ENCODE results near the gene SLC30A2.

Gene SLC30A2

DNA sequence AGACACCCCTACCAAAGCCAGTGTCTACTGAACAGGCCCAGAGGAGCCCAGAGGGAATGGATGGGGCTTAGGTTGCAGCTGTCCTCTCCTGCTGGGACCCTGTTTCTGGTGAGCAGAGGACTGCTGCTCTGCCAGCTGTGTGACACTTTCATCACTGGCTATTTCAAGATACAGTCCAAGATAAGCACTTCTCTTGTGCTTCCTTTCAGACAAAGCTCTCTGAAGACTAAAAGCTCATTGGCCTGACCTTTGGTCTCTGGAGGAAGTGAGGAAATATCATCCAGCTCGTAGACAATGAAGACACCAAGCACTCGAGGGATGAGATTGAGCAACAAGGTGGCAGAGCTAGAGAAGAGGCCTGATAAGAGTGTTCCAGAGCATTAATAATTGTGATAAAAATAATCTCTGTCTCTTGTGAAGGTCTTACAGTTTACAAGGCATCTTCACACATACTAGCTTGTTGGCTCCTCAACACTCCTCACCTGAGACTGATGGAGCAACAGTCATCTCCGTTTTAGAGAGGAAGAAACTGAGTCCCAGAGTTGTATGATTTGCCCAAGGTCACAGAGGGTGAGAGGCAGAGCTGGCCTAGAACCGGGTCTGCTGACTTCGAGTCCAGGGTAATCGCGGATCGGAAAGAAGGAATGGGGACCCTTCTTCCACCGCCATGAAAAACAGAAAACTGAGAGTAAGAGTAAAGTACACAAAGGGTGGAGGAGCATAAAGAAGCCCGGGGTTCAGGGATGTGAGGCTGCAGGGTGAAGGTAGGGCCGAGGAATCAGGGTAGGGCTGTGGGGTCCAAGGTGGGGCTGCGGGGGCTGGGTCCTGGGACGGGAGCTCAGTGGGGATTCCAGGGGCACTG, 48.7 kb downstream of the SLC30A2 start:
- H3K4me3 ChIP-seq (replicated peaks in 1 of 2; ENCODE audit: low read depth in 2 of 2, low read length in 2 of 2) = peak overlapping the region; percentile 57 to 70
- TF ChIP-seq, protein P1, sequence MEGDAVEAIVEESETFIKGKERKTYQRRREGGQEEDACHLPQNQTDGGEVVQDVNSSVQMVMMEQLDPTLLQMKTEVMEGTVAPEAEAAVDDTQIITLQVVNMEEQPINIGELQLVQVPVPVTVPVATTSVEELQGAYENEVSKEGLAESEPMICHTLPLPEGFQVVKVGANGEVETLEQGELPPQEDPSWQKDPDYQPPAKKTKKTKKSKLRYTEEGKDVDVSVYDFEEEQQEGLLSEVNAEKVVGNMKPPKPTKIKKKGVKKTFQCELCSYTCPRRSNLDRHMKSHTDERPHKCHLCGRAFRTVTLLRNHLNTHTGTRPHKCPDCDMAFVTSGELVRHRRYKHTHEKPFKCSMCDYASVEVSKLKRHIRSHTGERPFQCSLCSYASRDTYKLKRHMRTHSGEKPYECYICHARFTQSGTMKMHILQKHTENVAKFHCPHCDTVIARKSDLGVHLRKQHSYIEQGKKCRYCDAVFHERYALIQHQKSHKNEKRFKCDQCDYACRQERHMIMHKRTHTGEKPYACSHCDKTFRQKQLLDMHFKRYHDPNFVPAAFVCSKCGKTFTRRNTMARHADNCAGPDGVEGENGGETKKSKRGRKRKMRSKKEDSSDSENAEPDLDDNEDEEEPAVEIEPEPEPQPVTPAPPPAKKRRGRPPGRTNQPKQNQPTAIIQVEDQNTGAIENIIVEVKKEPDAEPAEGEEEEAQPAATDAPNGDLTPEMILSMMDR (IDR thresholded peaks at IDR 0.05; ENCODE audit: low read depth, low read length) = no peak
- peak; percentile 76 to 85 for DNase-seq (ENCODE audit: low read depth in 2 of 2)

DNA sequence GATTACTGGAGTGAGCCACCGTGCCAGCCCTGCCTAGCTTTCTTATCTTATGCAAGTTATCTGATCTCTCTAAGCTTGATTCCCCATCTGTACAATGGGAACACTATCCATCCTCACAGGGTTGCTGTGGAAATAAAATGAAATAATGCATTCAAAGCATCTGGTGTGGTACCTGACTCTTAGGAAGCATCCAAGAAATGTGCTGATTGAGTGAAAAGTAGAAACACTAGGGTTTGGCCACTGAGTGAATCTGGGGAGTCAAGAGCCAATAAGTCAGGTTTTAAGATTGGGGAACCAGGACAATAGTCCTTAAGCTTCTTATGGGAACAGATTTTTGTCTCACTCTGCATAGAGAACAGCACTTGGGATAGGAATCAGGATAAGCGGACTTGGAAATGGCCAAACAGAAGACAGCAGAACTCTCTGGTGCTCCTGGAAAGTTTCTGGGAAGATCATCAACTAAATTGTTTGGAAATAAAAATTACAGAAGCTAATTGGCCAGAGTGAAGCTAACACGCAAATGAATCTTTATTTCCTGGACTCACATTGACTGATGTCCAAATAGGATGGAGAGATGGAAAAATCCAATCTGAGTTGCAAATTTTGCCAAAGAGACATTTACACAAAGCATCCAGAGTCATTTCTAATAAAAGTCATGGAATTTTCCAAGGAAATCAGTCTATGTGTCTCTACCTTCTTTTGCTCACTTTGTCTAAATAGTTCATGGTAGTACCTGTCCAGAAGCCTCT, 51.3 kb downstream of the SLC30A2 start:
- TF ChIP-seq, protein P1 (IDR thresholded peaks at IDR 0.05; ENCODE audit: low read depth, low read length) = no peak
- no peak for DNase-seq (ENCODE audit: low read depth in 2 of 2)
- no peak overlapping the region for H3K4me3 ChIP-seq (replicated peaks in 1 of 2; ENCODE audit: low read depth in 2 of 2, low read length in 2 of 2)

DNA sequence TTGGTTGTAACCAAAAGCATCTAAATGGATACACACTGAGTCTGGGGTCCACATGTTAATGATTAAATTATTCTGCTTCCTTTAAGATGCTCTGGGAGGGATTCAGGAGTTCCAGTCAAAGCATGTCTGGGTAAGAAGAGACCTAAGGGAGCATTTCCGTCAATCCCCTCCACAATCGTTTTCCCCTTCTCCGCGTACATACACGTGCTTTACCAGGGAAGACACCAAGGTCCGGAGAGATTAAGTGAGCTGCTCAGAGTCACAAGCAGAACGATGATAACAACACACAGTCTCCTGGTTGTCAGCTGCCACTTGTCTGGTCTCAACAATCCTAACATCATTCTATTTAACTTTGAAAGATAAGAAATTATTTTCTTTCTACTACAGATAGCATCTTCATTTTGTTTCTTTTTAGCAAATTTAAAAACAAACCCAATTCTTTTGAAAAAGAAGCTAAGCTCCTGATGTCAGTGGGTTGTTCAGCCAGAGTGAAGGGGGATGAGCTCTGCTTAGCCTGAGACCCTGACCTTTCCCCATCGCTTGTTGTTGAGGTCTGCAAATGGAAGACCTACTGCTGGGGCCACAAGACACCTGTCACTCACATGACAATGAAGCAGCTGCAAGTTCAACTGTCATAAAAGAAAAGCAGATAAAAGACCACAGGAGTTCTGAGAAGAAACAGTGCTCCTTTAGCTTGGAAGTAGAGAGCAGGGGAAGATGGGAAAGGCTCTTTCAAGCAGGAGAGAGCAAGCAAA, 52.5 kb downstream of the SLC30A2 start:
- DNase-seq (ENCODE audit: low read depth in 2 of 2) = no peak
- TF ChIP-seq, protein P1 (IDR thresholded peaks at IDR 0.05; ENCODE audit: low read depth, low read length) = no peak
- H3K4me3 ChIP-seq (replicated peaks in 1 of 2; ENCODE audit: low read depth in 2 of 2, low read length in 2 of 2) = no peak overlapping the region

DNA sequence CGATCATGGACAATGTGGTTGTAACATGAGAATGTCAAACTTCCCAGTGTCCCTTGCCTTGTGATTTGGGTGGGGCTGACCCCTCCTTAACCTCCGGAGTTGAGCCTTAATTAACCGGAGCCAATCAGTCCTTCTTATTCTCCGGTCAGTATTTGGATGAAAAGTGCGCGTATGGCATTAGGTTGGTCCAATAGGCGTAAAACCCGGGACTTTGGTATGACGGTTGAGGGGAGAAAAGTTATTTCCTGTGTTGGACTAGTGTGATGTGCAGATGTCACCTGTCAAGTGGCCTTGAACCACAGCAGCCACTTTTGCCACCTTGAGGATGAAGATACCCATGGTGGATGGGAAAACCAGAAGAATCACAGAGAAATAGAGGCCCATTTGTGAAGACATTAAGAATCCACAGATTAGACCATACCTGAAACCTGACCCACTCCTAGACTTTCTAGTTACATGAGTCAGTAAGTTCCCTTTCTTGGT, 53.2 kb downstream of the SLC30A2 start:
- TF ChIP-seq, protein P1 (IDR thresholded peaks at IDR 0.05; ENCODE audit: low read depth, low read length) = no peak
- H3K4me3 ChIP-seq (replicated peaks in 1 of 2; ENCODE audit: low read depth in 2 of 2, low read length in 2 of 2) = no peak overlapping the region
- no peak for DNase-seq (ENCODE audit: low read depth in 2 of 2)

DNA sequence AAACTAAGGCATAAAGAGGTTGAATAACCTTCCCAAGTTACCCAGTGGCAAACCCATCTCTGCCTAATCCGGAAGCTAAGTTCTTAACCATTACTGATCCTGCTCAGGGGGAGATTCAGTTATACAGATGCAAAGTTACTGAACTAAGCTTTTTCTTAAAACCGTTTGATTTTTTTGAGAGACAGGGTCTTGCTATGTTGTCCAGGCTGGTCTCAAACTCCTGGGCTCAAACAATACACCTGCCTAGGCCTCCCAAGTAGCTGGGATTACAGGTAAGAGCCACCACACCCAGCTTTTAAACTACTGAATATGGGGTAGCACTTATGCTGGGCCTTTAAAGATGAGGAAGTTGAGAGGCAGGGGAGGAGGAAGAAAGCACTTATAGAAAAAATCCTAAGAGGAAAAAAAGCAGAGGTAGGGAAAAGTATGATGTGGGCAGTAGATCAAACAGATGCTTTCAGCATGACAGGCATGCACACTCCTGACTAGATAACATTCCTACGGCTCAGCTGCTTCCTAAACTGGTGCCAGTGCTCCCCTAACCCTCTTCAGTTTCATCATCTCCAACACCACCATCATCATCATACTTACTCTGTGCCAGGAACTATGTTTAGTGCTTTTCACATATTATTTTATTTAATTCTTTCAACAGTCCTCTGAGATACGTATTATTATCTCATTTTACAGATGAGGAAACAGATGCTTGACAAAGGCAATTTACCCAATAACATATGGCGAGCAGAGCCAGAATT, 53.8 kb downstream of the SLC30A2 start:
- DNase-seq (ENCODE audit: low read depth in 2 of 2) = peak in 1 of 2 donors; percentile 33
- H3K4me3 ChIP-seq (replicated peaks in 1 of 2; ENCODE audit: low read depth in 2 of 2, low read length in 2 of 2) = no peak overlapping the region
- TF ChIP-seq, protein P1 (IDR thresholded peaks at IDR 0.05; ENCODE audit: low read depth, low read length) = no peak
